GM21529 (cell line): Measurements from ENCODE around the gene PDS5B.
"Not testable (repeated sequence)": the region's sequence is repeated elsewhere in the genome, so short reads cannot be mapped to it uniquely, and the experiment has no call there.

Source experiments
- ATAC-seq: cut with Tn5 transposase; IDR thresholded peaks from one replicate; pipeline ENCODE4 v1.9.1; 2021; ENCODE audit not compliant: unreplicated experiment

PDS5B gene

GRCh38 chr13:32790731-32791130, 204.5 kb downstream of the PDS5B start:
- no peak for ATAC-seq

GRCh38 chr13:32791545-32792172, 205.4 kb downstream of the PDS5B start:
- ATAC-seq = peak; percentile 89

DNA sequence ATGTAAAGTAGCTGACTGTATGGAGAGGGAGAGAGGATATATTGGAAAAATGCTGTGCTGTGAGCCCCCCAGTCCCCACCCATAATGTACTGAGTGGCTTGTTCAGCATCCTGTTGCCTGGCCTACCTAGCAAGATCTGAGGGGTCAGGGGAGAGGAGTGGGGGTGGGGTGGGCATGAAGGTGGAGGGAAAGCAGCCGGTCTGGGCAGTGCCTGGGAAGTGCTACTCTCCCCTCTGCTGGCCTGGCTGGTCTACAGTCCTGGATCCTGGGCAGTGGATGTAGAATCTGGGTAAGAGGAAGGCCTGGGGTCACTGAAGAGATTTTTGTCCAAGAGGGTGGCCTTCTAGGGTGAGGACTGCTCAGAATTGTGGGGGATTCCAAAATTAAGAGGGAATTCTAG, 210.5 kb downstream of the PDS5B start:
- no peak for ATAC-seq

DNA sequence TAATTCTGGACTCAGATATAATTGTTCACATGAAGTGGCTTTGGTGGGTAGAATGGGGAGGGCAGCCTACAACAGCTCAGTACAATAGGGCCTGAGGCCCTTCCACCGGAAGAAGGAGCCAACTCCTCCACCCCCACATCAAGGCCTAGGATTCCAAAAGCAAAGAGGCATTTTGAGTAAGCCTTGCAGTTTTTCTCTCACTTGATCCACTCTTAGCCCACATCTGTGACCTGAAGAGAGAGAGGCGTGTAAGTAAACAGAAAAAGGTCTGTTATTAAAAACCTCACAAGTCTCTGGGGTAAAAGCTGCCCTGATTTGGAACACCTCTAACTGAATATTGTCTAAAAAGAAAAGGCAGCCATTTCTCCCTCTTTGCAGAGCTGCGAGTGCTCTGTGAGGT, 215.9 kb downstream of the PDS5B start:
- no peak for ATAC-seq

- no peak for ATAC-seq
These were observed 218.5 kb downstream of the PDS5B start for GRCh38 chr13:32804673-32805230.

- ATAC-seq = peak; percentile 85
These were observed 225.1 kb downstream of the PDS5B start for GRCh38 chr13:32811297-32811800.

- no peak for ATAC-seq
These were observed 235.0 kb downstream of the PDS5B start for GRCh38 chr13:32821149-32821688.

DNA sequence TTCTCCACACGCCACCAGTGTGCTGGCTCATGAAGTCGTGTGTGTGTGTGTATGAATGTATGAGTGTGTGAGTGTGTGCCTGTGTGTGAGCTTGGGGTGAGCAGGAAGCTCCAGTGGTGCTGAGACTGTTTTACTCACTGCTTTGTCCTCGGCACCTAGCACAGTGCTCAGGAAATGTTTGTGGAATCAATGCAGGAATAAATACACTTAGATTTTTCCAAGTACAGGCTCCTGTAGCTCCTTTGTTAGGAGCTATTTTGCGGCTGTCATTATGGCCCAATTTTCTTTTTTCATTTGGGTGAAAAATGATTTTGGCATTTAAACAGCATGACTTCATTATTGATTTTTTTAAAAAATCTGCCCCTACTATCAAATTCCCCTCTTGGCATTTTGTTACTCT, 236.5 kb downstream of the PDS5B start:
- ATAC-seq = no peak

DNA sequence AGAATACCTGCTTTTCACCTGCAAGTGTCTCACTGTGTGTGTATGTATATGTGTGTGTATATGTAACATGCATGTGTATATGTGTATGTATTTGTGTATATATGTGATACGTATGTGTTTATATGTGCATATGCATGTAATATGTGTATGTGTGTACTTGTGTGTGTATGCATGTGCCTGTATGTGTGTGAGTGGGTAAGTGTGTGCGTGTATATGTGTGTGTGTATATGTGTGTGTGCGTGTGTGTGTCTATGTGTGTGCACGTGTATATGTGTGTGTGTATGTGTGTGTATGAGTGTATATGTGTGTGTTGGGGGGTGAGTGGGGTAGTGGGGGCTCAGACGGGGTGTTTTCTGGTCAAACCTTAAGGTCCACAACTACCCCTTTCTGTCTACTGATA, 237.3 kb downstream of the PDS5B start:
- no peak for ATAC-seq

DNA sequence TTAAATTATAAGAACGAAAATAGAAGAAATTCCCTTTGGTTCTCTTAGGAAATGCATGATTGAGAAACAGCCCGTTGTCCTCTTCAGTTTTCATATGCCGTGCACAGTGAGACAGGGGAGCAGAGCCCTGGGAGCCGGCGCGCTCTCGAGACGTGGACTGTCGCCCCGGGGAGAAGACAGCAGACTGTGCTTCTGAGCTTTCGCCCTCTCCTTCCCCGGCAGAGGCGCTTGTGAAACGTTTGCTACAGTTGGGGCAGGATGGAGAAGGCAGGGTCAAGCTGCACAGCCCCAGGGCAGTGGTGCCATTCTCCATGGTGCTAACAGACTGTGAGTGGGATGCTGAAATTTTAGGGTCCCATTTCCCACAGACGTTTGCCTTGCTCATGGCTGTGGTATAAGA, 237.8 kb downstream of the PDS5B start:
- ATAC-seq = no peak

GRCh38 chr13:32824675-32825074, 238.4 kb downstream of the PDS5B start:
- no peak for ATAC-seq

GRCh38 chr13:32825481-32825880, 239.2 kb downstream of the PDS5B start:
- no peak for ATAC-seq

DNA sequence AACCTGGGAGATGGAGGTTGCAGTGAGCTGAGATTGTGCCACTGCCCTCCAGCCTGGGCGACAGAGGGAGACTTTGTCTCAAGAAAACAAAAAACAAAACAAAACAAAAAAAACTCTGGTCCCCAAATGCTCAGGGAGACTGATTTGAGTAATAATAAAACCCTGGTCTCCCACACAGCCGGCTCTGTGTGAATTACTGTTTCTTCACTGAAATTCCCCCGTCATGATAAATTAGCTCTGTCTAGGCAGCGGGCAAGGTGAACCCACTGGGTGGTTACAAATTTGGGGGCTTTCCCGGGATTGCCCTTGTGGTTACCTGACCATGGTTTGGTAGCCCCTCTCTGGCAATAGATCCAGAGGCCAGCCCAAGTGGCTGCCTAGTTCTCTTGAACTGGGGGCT, 240.1 kb downstream of the PDS5B start:
- not testable (repeated sequence) for ATAC-seq
